HepG2 (cell line): ENCODE data around the gene MYO5A. TPM values are rescaled to one million over a fixed set of nuclear protein-coding genes. Genes with fewer than 3 reads are reported as not detected.

Experiments used
- AKNA ChIP-seq: sonication (generic); formaldehyde crosslinking; IDR thresholded peaks from 2 replicates; pipeline ENCODE4 v1.4.0; 2020; ENCODE audit warnings: missing genetic modification reagents, borderline replicate concordance
- ATM ChIP-seq: fragments of 450-650 bp; IDR thresholded peaks from 2 replicates; pipeline ENCODE4 v1.7.1; 2017; ENCODE audit warnings: mild to moderate bottlenecking, borderline replicate concordance
- EHMT2 ChIP-seq: fragments of 200-600 bp; sonication (generic); IDR thresholded peaks from 2 replicates; pipeline ENCODE4 v1.7.0; 2017; ENCODE audit warnings: antibody characterized with exemption, low read depth, low read length, borderline replicate concordance
- FOXK2 ChIP-seq: fragments of 450-650 bp; IDR thresholded peaks from 2 replicates; pipeline ENCODE4 v1.6.1; 2016
- MIER3 ChIP-seq: IDR thresholded peaks from 2 replicates; pipeline ENCODE4 v1.6.1; 2016; ENCODE audit warnings: missing compliant biosample characterization, borderline replicate concordance
- MTERF4 ChIP-seq: sonication (generic); formaldehyde crosslinking; IDR thresholded peaks from 2 replicates; pipeline ENCODE4 v1.8.0; 2023; ENCODE audit warnings: mild to moderate bottlenecking, missing genetic modification reagents
- NCOA5 ChIP-seq: sonication (generic); formaldehyde crosslinking; IDR thresholded peaks from 2 replicates; pipeline ENCODE4 v1.4.0; 2020; ENCODE audit warnings: missing genetic modification reagents
- SMAD1 ChIP-seq: sonication (generic); formaldehyde crosslinking; IDR thresholded peaks from 2 replicates; pipeline ENCODE4 v1.4.0; 2020; ENCODE audit warnings: missing genetic modification reagents, low read depth, mild to moderate bottlenecking, borderline replicate concordance
- STAT5B ChIP-seq: sonication (generic); formaldehyde crosslinking; IDR thresholded peaks from 2 replicates; pipeline ENCODE4 v1.4.0; 2020; ENCODE audit warnings: missing genetic modification reagents
- TBX2 ChIP-seq: sonication (generic); formaldehyde crosslinking; IDR thresholded peaks from 2 replicates; pipeline ENCODE4 v1.5.0; 2020; ENCODE audit warnings: missing genetic modification reagents, mild to moderate bottlenecking, borderline replicate concordance
- ZMYM2 ChIP-seq: sonication (generic); formaldehyde crosslinking; IDR thresholded peaks from 2 replicates; pipeline ENCODE4 v1.8.0; 2022; ENCODE audit warnings: mild to moderate bottlenecking, missing genetic modification reagents
- ZNF10 ChIP-seq: sonication (generic); formaldehyde crosslinking; IDR thresholded peaks from 2 replicates; pipeline ENCODE4 v1.4.0; 2020; ENCODE audit warnings: mild to moderate bottlenecking, low read depth, missing genetic modification reagents, borderline replicate concordance
- polyA plus RNA-seq, 8 experiments: library from polyadenylated mRNA; depleted of rRNA in 3 of 8; stranded (reverse) in 7 of 8; unstranded in 1 of 8; fragments of >200 nt; fragmentation: Illumina TruSeq in 4 of 8; extraction: Trizol in 4 of 8; gene quantifications; 2 replicates each; pipeline versions ENCODE4 v1.2.1 to v1.2.3, GENCODE V29; 2011 to 2016; ENCODE audit warnings: low read depth in 4 of 8, missing spikeins in 1 of 8, mixed read lengths in 1 of 8; ENCODE audit not compliant: insufficient read depth in 1 of 8
- total RNA-seq, 5 experiments: library from RNA; depleted of rRNA; stranded (reverse); fragments of >200 nt; fragmentation: Illumina TruSeq; extraction: Trizol; gene quantifications; 2 replicates each; pipeline ENCODE4 v1.2.3, GENCODE V29; 2016; ENCODE audit warnings: low read depth in 1 of 5
- TF ChIP-seq, protein P1 (sequence below): sonication (generic); formaldehyde crosslinking; IDR thresholded peaks from 2 replicates; pipeline ENCODE4 v1.4.0; 2020; ENCODE audit warnings: mild to moderate bottlenecking, missing genetic modification reagents
- TF ChIP-seq, protein P2 (sequence below): sonication (generic); formaldehyde crosslinking; IDR thresholded peaks from 2 replicates; pipeline ENCODE4; 2020; ENCODE audit warnings: missing genetic modification reagents, mild to moderate bottlenecking, borderline replicate concordance

Gene MYO5A
- total and polyA plus RNA-seq, 2 of the 13 experiments (the other 11 are each of a cell fraction or from before 2014, with no cell fraction given) = 2.8 to 4.8 TPM

GRCh38 chr15:52288051-52288942 is 240.4 kb downstream of the MYO5A start (continued):
- TF ChIP-seq AKNA (CRISPR knock-in tag) (no peak), NCOA5 (CRISPR knock-in tag) (no peak), MTERF4 (CRISPR knock-in tag) (peak; percentile 89; the same call in 1 of the 2 replicates), SMAD1 (no peak), STAT5B (CRISPR knock-in tag) (no peak), TBX2 (CRISPR knock-in tag) (peak; percentile 85; the same call in 1 of the 2 replicates), ATM (no peak), FOXK2 (peak; percentile 92), ZNF10 (CRISPR knock-in tag) (no peak), MIER3 (peak; percentile 80; the same call in 1 of the 2 replicates), EHMT2 (no peak), ZMYM2 (CRISPR knock-in tag) (no peak)
- TF ChIP-seq, protein P1, sequence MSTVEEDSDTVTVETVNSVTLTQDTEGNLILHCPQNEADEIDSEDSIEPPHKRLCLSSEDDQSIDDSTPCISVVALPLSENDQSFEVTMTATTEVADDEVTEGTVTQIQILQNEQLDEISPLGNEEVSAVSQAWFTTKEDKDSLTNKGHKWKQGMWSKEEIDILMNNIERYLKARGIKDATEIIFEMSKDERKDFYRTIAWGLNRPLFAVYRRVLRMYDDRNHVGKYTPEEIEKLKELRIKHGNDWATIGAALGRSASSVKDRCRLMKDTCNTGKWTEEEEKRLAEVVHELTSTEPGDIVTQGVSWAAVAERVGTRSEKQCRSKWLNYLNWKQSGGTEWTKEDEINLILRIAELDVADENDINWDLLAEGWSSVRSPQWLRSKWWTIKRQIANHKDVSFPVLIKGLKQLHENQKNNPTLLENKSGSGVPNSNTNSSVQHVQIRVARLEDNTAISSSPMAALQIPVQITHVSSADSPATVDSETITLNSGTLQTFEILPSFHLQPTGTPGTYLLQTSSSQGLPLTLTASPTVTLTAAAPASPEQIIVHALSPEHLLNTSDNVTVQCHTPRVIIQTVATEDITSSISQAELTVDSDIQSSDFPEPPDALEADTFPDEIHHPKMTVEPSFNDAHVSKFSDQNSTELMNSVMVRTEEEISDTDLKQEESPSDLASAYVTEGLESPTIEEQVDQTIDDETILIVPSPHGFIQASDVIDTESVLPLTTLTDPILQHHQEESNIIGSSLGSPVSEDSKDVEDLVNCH (CRISPR knock-in tag) = no peak
- TF ChIP-seq, protein P2, sequence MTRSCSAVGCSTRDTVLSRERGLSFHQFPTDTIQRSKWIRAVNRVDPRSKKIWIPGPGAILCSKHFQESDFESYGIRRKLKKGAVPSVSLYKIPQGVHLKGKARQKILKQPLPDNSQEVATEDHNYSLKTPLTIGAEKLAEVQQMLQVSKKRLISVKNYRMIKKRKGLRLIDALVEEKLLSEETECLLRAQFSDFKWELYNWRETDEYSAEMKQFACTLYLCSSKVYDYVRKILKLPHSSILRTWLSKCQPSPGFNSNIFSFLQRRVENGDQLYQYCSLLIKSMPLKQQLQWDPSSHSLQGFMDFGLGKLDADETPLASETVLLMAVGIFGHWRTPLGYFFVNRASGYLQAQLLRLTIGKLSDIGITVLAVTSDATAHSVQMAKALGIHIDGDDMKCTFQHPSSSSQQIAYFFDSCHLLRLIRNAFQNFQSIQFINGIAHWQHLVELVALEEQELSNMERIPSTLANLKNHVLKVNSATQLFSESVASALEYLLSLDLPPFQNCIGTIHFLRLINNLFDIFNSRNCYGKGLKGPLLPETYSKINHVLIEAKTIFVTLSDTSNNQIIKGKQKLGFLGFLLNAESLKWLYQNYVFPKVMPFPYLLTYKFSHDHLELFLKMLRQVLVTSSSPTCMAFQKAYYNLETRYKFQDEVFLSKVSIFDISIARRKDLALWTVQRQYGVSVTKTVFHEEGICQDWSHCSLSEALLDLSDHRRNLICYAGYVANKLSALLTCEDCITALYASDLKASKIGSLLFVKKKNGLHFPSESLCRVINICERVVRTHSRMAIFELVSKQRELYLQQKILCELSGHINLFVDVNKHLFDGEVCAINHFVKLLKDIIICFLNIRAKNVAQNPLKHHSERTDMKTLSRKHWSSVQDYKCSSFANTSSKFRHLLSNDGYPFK (CRISPR knock-in tag) = peak; percentile 2; the same call in 1 of the 2 replicates
